ENCODE data around the gene TMOD1. TPM values are rescaled to one million over a fixed set of nuclear protein-coding genes. Genes with fewer than 3 reads are reported as not detected.

TMOD1 gene
- total RNA-seq, 4 donors from 2014 or later: 5.9 to 93.7 (median 22.2) TPM

GRCh38 chr9:97635026-97635425 is 133.6 kb downstream of the TMOD1 start:
- no peak for DNase-seq
- Histone ChIP-seq H3K4me3 (peak overlapping the region in 1 of 2 donors; percentile 99), H3K36me3 (no peaks in the 10 kb centered on the region), H3K27me3 (no peaks in the 10 kb centered on the region), H3K4me1 (peaks cover 7% of the 10 kb centered on the region in 2 donors), H3K27ac (no peak overlapping the region), H3K9me3 (no peaks in the 10 kb centered on the region)
- TF ChIP-seq, protein P1, sequence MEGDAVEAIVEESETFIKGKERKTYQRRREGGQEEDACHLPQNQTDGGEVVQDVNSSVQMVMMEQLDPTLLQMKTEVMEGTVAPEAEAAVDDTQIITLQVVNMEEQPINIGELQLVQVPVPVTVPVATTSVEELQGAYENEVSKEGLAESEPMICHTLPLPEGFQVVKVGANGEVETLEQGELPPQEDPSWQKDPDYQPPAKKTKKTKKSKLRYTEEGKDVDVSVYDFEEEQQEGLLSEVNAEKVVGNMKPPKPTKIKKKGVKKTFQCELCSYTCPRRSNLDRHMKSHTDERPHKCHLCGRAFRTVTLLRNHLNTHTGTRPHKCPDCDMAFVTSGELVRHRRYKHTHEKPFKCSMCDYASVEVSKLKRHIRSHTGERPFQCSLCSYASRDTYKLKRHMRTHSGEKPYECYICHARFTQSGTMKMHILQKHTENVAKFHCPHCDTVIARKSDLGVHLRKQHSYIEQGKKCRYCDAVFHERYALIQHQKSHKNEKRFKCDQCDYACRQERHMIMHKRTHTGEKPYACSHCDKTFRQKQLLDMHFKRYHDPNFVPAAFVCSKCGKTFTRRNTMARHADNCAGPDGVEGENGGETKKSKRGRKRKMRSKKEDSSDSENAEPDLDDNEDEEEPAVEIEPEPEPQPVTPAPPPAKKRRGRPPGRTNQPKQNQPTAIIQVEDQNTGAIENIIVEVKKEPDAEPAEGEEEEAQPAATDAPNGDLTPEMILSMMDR (IDR thresholded peaks at IDR 0.05): no peak
- no peak for TF ChIP-seq POLR2A (IDR thresholded peaks at IDR 0.05)
- intact Hi-C loops (cut with DNase I; ENCODE audit: low total_unique reads): no loop called here

GRCh38 chr9:97636903-97637302 is 135.4 kb downstream of the TMOD1 start:
- TF ChIP-seq POLR2A (IDR thresholded peaks at IDR 0.05): no peak
- TF ChIP-seq, protein P1 (IDR thresholded peaks at IDR 0.05): no peak
- intact Hi-C loops (cut with DNase I; ENCODE audit: low total_unique reads): no loop called here
- peaks cover 1 to 2% of the 10 kb centered on the region in 2 donors for H3K4me1 ChIP-seq

GRCh38 chr9:97638666-97639065 is 137.2 kb downstream of the TMOD1 start:
- Histone ChIP-seq H3K27me3 (no peaks in the 10 kb centered on the region), H3K4me1 (no peaks in the 10 kb centered on the region), H3K9me3 (no peaks in the 10 kb centered on the region), H3K4me3 (no peak overlapping the region), H3K36me3 (no peaks in the 10 kb centered on the region), H3K27ac (no peak overlapping the region)
- DNase-seq: no peak
- intact Hi-C loops (cut with DNase I; ENCODE audit: low total_unique reads): no loop called here
- no peak for TF ChIP-seq POLR2A (IDR thresholded peaks at IDR 0.05)
- TF ChIP-seq, protein P1 (IDR thresholded peaks at IDR 0.05): no peak

More at GRCh38 chr9:97636903-97637302, 135.4 kb downstream of the TMOD1 start:
- no peak overlapping the region for H3K4me3 ChIP-seq
- H3K9me3 ChIP-seq: no peaks in the 10 kb centered on the region
- no peaks in the 10 kb centered on the region for H3K36me3 ChIP-seq
- H3K27me3 ChIP-seq: no peaks in the 10 kb centered on the region
- no peak for DNase-seq
- H3K27ac ChIP-seq: no peak overlapping the region

GRCh38 chr9:97640325-97640724 is 138.9 kb downstream of the TMOD1 start:
- no peaks in the 10 kb centered on the region for H3K4me1 ChIP-seq
- H3K36me3 ChIP-seq: no peaks in the 10 kb centered on the region
- intact Hi-C loops (cut with DNase I; ENCODE audit: low total_unique reads): no loop called here
- no peaks in the 10 kb centered on the region for H3K27me3 ChIP-seq
- no peak overlapping the region for H3K27ac ChIP-seq
- TF ChIP-seq, protein P1 (IDR thresholded peaks at IDR 0.05): no peak
- TF ChIP-seq POLR2A (IDR thresholded peaks at IDR 0.05): no peak
- H3K9me3 ChIP-seq: no peaks in the 10 kb centered on the region
- DNase-seq: no peak
- H3K4me3 ChIP-seq: no peak overlapping the region

- Histone ChIP-seq H3K27ac (no peak overlapping the region), H3K27me3 (no peaks in the 10 kb centered on the region), H3K4me3 (no peak overlapping the region), H3K4me1 (no peaks in the 10 kb centered on the region), H3K9me3 (no peaks in the 10 kb centered on the region), H3K36me3 (no peaks in the 10 kb centered on the region)
- DNase-seq: no peak
- intact Hi-C loops (cut with DNase I; ENCODE audit: low total_unique reads): no loop called here
- no peak for TF ChIP-seq POLR2A (IDR thresholded peaks at IDR 0.05)
- TF ChIP-seq, protein P1 (IDR thresholded peaks at IDR 0.05): no peak
Observed at GRCh38 chr9:97645720-97646119, 144.3 kb downstream of the TMOD1 start.

Data from uterus (tissue), 4 donors.